HUES48 (cell line): ENCODE measurements around the gene MGAT4A.

ENCODE experiments used
- H3K27ac ChIP-seq: one replicate; pipeline ENCODE4 v1.7.0; 2013; ENCODE audit warnings: low read depth, low read length, inconsistent platforms
- H3K27me3 ChIP-seq: 2 replicates; pipeline ENCODE4 v1.6.1; 2013; ENCODE audit warnings: mild to moderate bottlenecking, low read length; ENCODE audit not compliant: control insufficient read depth, insufficient read depth
- H3K36me3 ChIP-seq: 2 replicates; pipeline ENCODE4 v1.6.1; 2013; ENCODE audit warnings: low read length; ENCODE audit not compliant: control insufficient read depth, insufficient read depth
- H3K4me1 ChIP-seq: 2 replicates; pipeline ENCODE4 v1.6.1; 2013; ENCODE audit warnings: mild to moderate bottlenecking, low read length; ENCODE audit not compliant: control insufficient read depth, insufficient read depth
- H3K4me3 ChIP-seq: 2 replicates; pipeline ENCODE4 v1.5.1; 2013; ENCODE audit warnings: mild to moderate bottlenecking, low read depth, low read length
- H3K9ac ChIP-seq: 2 replicates; pipeline ENCODE4 v1.6.1; 2013; ENCODE audit warnings: mild to moderate bottlenecking, low read depth, low read length, moderate library complexity
- H3K9me3 ChIP-seq: 2 replicates; pipeline ENCODE4 v1.6.1; 2013; ENCODE audit warnings: low read length; ENCODE audit not compliant: control insufficient read depth, insufficient read depth

Gene MGAT4A

DNA sequence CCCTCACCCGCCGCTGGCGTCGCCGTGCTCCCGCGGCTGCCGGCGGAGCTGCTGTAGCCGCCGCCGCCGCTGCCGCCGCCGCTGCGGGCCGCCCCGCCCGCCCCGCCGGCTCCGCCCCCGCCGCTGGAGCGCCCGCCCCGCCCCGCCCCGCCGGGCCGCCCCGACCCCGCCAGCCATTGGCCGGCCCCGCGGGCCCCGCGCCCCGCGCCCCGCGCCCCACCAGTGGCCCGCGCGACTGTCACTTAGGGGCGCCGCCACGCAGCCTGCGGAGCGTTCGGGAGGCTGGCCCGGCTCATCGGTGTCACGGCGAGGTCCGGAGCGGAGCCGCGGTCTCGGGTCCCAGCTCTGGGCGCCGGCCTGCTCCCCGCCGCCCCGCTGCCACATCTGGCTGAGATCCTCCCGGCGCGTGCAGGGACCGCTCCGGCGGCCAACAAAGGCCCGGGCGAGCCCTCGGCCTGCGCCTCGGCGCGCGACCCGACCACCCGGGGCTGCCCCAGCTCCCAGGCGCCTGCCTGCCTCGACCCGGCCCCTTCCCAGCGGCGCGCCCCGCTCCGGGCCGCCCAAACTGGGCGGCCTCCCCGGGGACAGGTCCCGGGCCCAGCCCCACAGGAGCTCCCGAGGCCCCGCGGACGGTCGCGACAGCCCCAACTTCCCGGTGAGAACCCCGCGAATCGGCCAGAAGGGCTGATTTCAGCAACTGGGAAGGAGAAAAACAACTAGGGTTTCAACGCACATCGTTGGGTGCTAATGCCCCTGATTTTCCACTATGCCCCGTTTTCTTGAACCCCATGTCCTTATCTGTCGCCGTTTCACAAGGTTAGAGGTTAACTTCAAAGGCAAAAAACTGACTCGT is at the start of gene MGAT4A:
TSS of gene MGAT4A (minus strand) at position 92 of the 853 bp plus-strand sequence. CDS start 4,800 bp downstream, outside the sequence.
- Histone ChIP-seq H3K4me3 (peak within 1 kb of the TSS; percentile 73), H3K27me3 (peaks cover 44% of the 10 kb centered on the region), H3K36me3 (no peaks in the 10 kb centered on the region), H3K9me3 (no peaks in the 10 kb centered on the region), H3K27ac (no peak within 1 kb of the TSS), H3K9ac (peak within 1 kb of the TSS; percentile 40; the same call in 1 of the 2 replicates), H3K4me1 (peaks cover 12% of the 10 kb centered on the region)

- Histone ChIP-seq H3K9me3 (peaks cover 9% of the 10 kb centered on the region), H3K4me1 (peaks cover 3% of the 10 kb centered on the region; the same call in 1 of the 2 replicates), H3K4me3 (no peak overlapping the region), H3K27me3 (no peaks in the 10 kb centered on the region), H3K36me3 (no peaks in the 10 kb centered on the region), H3K27ac (no peak overlapping the region), H3K9ac (no peak overlapping the region)
These were observed 48.0 kb upstream of the MGAT4A start for GRCh38 chr2:98778741-98779483.

GRCh38 chr2:98778151-98778550 is 47.2 kb upstream of the MGAT4A start:
- no peak overlapping the region for H3K4me3 ChIP-seq
- peaks cover 9% of the 10 kb centered on the region for H3K9me3 ChIP-seq
- H3K27ac ChIP-seq, result no peak overlapping the region
- no peaks in the 10 kb centered on the region for H3K36me3 ChIP-seq
- no peak overlapping the region for H3K9ac ChIP-seq
- peaks cover 3% of the 10 kb centered on the region; the same call in 1 of the 2 replicates for H3K4me1 ChIP-seq
- H3K27me3 ChIP-seq, result no peaks in the 10 kb centered on the region

- Histone ChIP-seq H3K9me3 (peaks cover 9% of the 10 kb centered on the region), H3K36me3 (no peaks in the 10 kb centered on the region), H3K4me1 (peaks cover 3% of the 10 kb centered on the region; the same call in 1 of the 2 replicates), H3K4me3 (no peak overlapping the region), H3K27ac (no peak overlapping the region), H3K27me3 (no peaks in the 10 kb centered on the region), H3K9ac (no peak overlapping the region)
These were observed 46.8 kb upstream of the MGAT4A start for GRCh38 chr2:98777710-98778109.

GRCh38 chr2:98777076-98777475 is 46.1 kb upstream of the MGAT4A start:
- no peaks in the 10 kb centered on the region for H3K27me3 ChIP-seq
- no peaks in the 10 kb centered on the region for H3K36me3 ChIP-seq
- no peak overlapping the region for H3K9ac ChIP-seq
- H3K4me1 ChIP-seq, result peaks cover 3% of the 10 kb centered on the region; the same call in 1 of the 2 replicates
- H3K9me3 ChIP-seq, result peaks cover 5% of the 10 kb centered on the region
- H3K4me3 ChIP-seq, result no peak overlapping the region
- H3K27ac ChIP-seq, result no peak overlapping the region

- Histone ChIP-seq H3K27me3 (no peaks in the 10 kb centered on the region), H3K4me1 (peaks cover 3% of the 10 kb centered on the region; the same call in 1 of the 2 replicates), H3K9ac (no peak overlapping the region), H3K36me3 (no peaks in the 10 kb centered on the region), H3K4me3 (no peak overlapping the region), H3K9me3 (no peaks in the 10 kb centered on the region), H3K27ac (no peak overlapping the region)
These were observed 45.2 kb upstream of the MGAT4A start for GRCh38 chr2:98776136-98776535.

DNA sequence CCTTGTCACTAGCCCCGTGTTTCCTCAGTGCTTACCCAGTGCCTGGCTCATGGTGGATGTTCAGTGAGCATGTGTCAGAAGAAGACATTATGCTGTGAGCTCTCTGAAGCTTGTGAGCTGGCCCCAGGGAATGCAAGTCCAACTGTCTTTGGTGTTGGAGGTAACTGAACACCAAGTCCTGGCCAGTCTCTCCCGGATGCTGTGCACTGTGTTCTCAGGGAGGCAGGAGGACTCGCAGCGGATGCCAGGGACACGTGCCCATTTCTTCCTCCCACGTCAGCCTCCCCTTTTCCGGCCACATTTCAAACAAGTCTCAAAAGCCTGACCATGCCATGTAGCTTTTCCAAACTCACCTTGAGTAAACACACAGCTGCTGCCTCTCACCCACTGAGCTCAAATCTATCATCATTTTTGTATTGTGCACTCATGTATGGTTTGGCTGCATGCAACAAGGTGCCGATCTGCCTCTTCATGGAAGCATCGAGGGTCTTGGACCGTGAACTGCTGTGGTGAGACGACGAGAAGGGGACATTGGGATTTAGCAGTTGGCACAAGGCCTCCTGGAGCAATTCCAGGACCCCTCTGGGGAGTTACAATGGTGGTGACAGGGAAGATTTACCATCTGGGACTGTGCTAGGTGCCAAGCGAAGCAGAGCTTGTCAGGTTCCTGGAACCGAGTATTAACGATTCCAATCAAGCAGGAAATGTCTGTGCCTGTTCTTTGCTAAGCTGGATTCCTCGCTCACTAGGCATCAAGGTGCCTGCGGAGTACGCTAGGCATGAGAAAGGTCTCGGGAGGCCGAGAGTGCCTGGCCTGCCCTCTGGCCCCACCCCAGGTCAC is 44.4 kb upstream of the MGAT4A start:
- H3K36me3 ChIP-seq, result no peaks in the 10 kb centered on the region

DNA sequence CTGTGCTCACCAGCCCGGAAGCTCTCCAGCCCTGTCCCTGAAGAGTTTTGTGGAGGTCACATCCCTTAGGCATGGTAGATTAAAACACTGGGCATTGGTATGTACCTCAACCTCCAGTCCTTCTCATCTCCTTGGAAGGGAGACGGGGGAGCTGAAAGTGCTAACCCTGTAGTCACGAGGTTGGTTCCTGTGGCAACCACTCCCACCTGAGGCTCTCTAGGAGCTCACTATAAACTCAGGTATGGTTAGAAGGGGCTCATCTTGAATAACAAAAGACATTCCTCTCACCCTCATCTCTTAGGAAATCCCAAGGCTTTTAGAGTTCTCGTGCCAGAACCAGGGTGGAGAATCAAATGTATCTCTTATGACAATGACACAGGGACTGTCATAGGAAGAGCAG is 43.0 kb upstream of the MGAT4A start:
- Histone ChIP-seq H3K9ac (no peak overlapping the region), H3K9me3 (no peaks in the 10 kb centered on the region), H3K36me3 (no peaks in the 10 kb centered on the region), H3K27me3 (no peaks in the 10 kb centered on the region), H3K4me1 (peaks cover 3% of the 10 kb centered on the region; the same call in 1 of the 2 replicates), H3K4me3 (no peak overlapping the region), H3K27ac (no peak overlapping the region)

More for the DNA sequence above, 44.4 kb upstream of the MGAT4A start:
- Histone ChIP-seq H3K4me1 (peaks cover 3% of the 10 kb centered on the region; the same call in 1 of the 2 replicates), H3K27ac (no peak overlapping the region), H3K4me3 (no peak overlapping the region), H3K9me3 (no peaks in the 10 kb centered on the region), H3K9ac (no peak overlapping the region), H3K27me3 (no peaks in the 10 kb centered on the region)

- no peak overlapping the region for H3K4me3 ChIP-seq
- peaks cover 3% of the 10 kb centered on the region; the same call in 1 of the 2 replicates for H3K4me1 ChIP-seq
- no peaks in the 10 kb centered on the region for H3K9me3 ChIP-seq
- no peaks in the 10 kb centered on the region for H3K36me3 ChIP-seq
- H3K9ac ChIP-seq, result no peak overlapping the region
- no peak overlapping the region for H3K27ac ChIP-seq
- no peaks in the 10 kb centered on the region for H3K27me3 ChIP-seq
These were observed 42.2 kb upstream of the MGAT4A start for GRCh38 chr2:98773169-98773568.

- H3K9ac ChIP-seq, result no peak overlapping the region
- H3K9me3 ChIP-seq, result no peaks in the 10 kb centered on the region
- no peak overlapping the region for H3K27ac ChIP-seq
- H3K4me3 ChIP-seq, result no peak overlapping the region
- H3K36me3 ChIP-seq, result no peaks in the 10 kb centered on the region
- H3K27me3 ChIP-seq, result no peaks in the 10 kb centered on the region
- peaks cover 3% of the 10 kb centered on the region; the same call in 1 of the 2 replicates for H3K4me1 ChIP-seq
These were observed 41.6 kb upstream of the MGAT4A start for GRCh38 chr2:98772536-98772935.
